ENCODE results near the gene ZNF714. TPM values are rescaled to one million over a fixed set of nuclear protein-coding genes. Genes with fewer than 3 reads are reported as not detected.

Gene ZNF714
- total RNA-seq, 1 donor from 2014 or later = 22.0 TPM

GRCh38 chr19:21128901-21129698 lies 47.1 kb downstream of the ZNF714 start:
- Mint-ChIP-seq H3K4me1 (ENCODE audit: low read depth, unreplicated experiment) (no peaks in the 10 kb centered on the region), H3K4me3 (ENCODE audit: unreplicated experiment) (no peak overlapping the region), H3K36me3 (ENCODE audit: unreplicated experiment) (peaks cover 8% of the 10 kb centered on the region), H3K9me3 (ENCODE audit: unreplicated experiment) (peaks cover 3% of the 10 kb centered on the region), H3K27ac (ENCODE audit: unreplicated experiment) (no peak overlapping the region), H3K27me3 (ENCODE audit: unreplicated experiment) (no peaks in the 10 kb centered on the region)
- no peak for DNase-seq
- no peak for TF ChIP-seq CTCF (IDR thresholded peaks at IDR 0.05; ENCODE audit: partially characterized antibody, unreplicated experiment)

GRCh38 chr19:21130097-21130775 lies 48.2 kb downstream of the ZNF714 start:
- Mint-ChIP-seq H3K36me3 (ENCODE audit: unreplicated experiment) (peaks cover 17% of the 10 kb centered on the region), H3K4me1 (ENCODE audit: low read depth, unreplicated experiment) (no peaks in the 10 kb centered on the region), H3K27ac (ENCODE audit: unreplicated experiment) (no peak overlapping the region), H3K27me3 (ENCODE audit: unreplicated experiment) (peaks cover under 1% of the 10 kb centered on the region), H3K4me3 (ENCODE audit: unreplicated experiment) (no peak overlapping the region), H3K9me3 (ENCODE audit: unreplicated experiment) (peaks cover 4% of the 10 kb centered on the region)
- no peak for TF ChIP-seq CTCF (IDR thresholded peaks at IDR 0.05; ENCODE audit: partially characterized antibody, unreplicated experiment)
- no peak for DNase-seq

GRCh38 chr19:21133633-21134032 lies 51.6 kb downstream of the ZNF714 start:
- peaks cover 2% of the 10 kb centered on the region for H3K27me3 Mint-ChIP-seq (ENCODE audit: unreplicated experiment)
- no peak for TF ChIP-seq CTCF (IDR thresholded peaks at IDR 0.05; ENCODE audit: partially characterized antibody, unreplicated experiment)
- no peak for DNase-seq
- peaks cover 4% of the 10 kb centered on the region for H3K9me3 Mint-ChIP-seq (ENCODE audit: unreplicated experiment)
- no peaks in the 10 kb centered on the region for H3K4me1 Mint-ChIP-seq (ENCODE audit: low read depth, unreplicated experiment)
- no peak overlapping the region for H3K27ac Mint-ChIP-seq (ENCODE audit: unreplicated experiment)
- H3K36me3 Mint-ChIP-seq (ENCODE audit: unreplicated experiment) = peaks cover 17% of the 10 kb centered on the region
- no peak overlapping the region for H3K4me3 Mint-ChIP-seq (ENCODE audit: unreplicated experiment)

- Mint-ChIP-seq H3K27ac (ENCODE audit: unreplicated experiment) (no peak overlapping the region), H3K36me3 (ENCODE audit: unreplicated experiment) (peaks cover 17% of the 10 kb centered on the region), H3K9me3 (ENCODE audit: unreplicated experiment) (peaks cover 4% of the 10 kb centered on the region), H3K4me3 (ENCODE audit: unreplicated experiment) (no peak overlapping the region), H3K4me1 (ENCODE audit: low read depth, unreplicated experiment) (no peaks in the 10 kb centered on the region), H3K27me3 (ENCODE audit: unreplicated experiment) (peaks cover 2% of the 10 kb centered on the region)
- no peak for DNase-seq
- no peak for TF ChIP-seq CTCF (IDR thresholded peaks at IDR 0.05; ENCODE audit: partially characterized antibody, unreplicated experiment)
These were observed 52.9 kb downstream of the ZNF714 start for GRCh38 chr19:21134934-21135366.

- Mint-ChIP-seq H3K27ac (ENCODE audit: unreplicated experiment) (no peak overlapping the region), H3K27me3 (ENCODE audit: unreplicated experiment) (peaks cover 2% of the 10 kb centered on the region), H3K9me3 (ENCODE audit: unreplicated experiment) (peaks cover 3% of the 10 kb centered on the region), H3K36me3 (ENCODE audit: unreplicated experiment) (peaks cover 13% of the 10 kb centered on the region), H3K4me1 (ENCODE audit: low read depth, unreplicated experiment) (no peaks in the 10 kb centered on the region), H3K4me3 (ENCODE audit: unreplicated experiment) (no peak overlapping the region)
- no peak for DNase-seq
- TF ChIP-seq CTCF (IDR thresholded peaks at IDR 0.05; ENCODE audit: partially characterized antibody, unreplicated experiment) = no peak
These were observed 53.4 kb downstream of the ZNF714 start for GRCh38 chr19:21135433-21135832.
